ENCODE measurements around the gene TPCN2. TPM values are rescaled to one million over a fixed set of nuclear protein-coding genes. Genes with fewer than 3 reads are reported as not detected.

Gene TPCN2
- total and polyA plus RNA-seq, 4 donors: 6.4 to 20.8 (median 12.1) TPM

GRCh38 chr11:69039501-69039900 is 9.2 kb upstream of the TPCN2 start:
- no peak for TF ChIP-seq RAD21 (IDR thresholded peaks at IDR 0.05)
- TF ChIP-seq JUND (IDR thresholded peaks at IDR 0.05): no peak
- TF ChIP-seq TAF1 (conservative IDR thresholded peaks at IDR 0.05): no peak
- TF ChIP-seq FOXA2 (IDR thresholded peaks at IDR 0.05): no peak
- no peak for TF ChIP-seq RXRA (IDR thresholded peaks at IDR 0.05)
- no peak for TF ChIP-seq YY1 (IDR thresholded peaks at IDR 0.05)
- no peak for TF ChIP-seq MAX (IDR thresholded peaks at IDR 0.05)
- TF ChIP-seq HNF4A (conservative IDR thresholded peaks at IDR 0.05): no peak
- TF ChIP-seq ATF3 (IDR thresholded peaks at IDR 0.05): no peak
- no peak for DNase-seq (ENCODE audit: low spot score)
- WGBS: 99% methylated on average over 1 of the region's 1 CpG
- Histone ChIP-seq H3K27me3 (ENCODE audit: control insufficient read depth in 4 of 4, insufficient read depth in 4 of 4, low read length in 3 of 4) (no peaks in the 10 kb centered on the region), H3K9me3 (ENCODE audit: control insufficient read depth in 4 of 4, low read length in 3 of 4) (no peaks in the 10 kb centered on the region), H3K27ac (ENCODE audit: low read depth in 1 of 2, low read length in 2 of 2) (no peak overlapping the region), H3K4me3 (ENCODE audit: low read depth in 1 of 3, low read length in 3 of 3) (no peak overlapping the region), H3K36me3 (ENCODE audit: control insufficient read depth in 4 of 4, insufficient read depth in 3 of 4, low read depth in 1 of 4, low read length in 3 of 4) (no peaks in the 10 kb centered on the region), H3K4me1 (ENCODE audit: control insufficient read depth in 4 of 4, insufficient read depth in 4 of 4, low read length in 3 of 4) (peaks cover 0 to 3% (median 0%) of the 10 kb centered on the region in 4 donors), H3K9ac (ENCODE audit: low read depth in 1 of 2, low read length in 2 of 2) (no peak overlapping the region)

DNA sequence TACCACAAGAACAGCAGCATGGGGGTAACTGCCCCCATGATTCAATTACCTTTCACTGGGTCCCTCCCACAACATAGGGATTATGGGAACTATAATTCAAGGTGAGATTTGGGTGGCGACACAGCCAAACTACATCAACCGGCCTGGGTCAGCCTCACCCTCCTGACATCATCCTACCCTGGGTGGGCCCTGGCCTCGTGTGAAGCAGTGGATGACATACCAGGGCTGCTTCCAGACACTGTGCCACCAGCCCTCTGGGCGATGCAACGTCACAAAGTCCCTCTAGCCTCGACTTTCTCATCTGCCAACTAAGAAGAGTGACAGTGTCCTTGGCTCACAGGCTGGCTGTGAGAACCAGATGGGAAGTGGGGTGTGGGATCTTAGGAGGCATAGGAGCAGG is 8.7 kb upstream of the TPCN2 start:
- Histone ChIP-seq H3K36me3 (ENCODE audit: control insufficient read depth in 4 of 4, insufficient read depth in 3 of 4, low read depth in 1 of 4, low read length in 3 of 4) (no peaks in the 10 kb centered on the region), H3K4me3 (ENCODE audit: low read depth in 1 of 3, low read length in 3 of 3) (no peak overlapping the region), H3K9me3 (ENCODE audit: control insufficient read depth in 4 of 4, low read length in 3 of 4) (no peaks in the 10 kb centered on the region), H3K4me1 (ENCODE audit: control insufficient read depth in 4 of 4, insufficient read depth in 4 of 4, low read length in 3 of 4) (peaks cover 0 to 3% (median 0%) of the 10 kb centered on the region in 4 donors), H3K9ac (ENCODE audit: low read depth in 1 of 2, low read length in 2 of 2) (no peak overlapping the region), H3K27me3 (ENCODE audit: control insufficient read depth in 4 of 4, insufficient read depth in 4 of 4, low read length in 3 of 4) (no peaks in the 10 kb centered on the region), H3K27ac (ENCODE audit: low read depth in 1 of 2, low read length in 2 of 2) (no peak overlapping the region)
- no peak for DNase-seq (ENCODE audit: low spot score)
- no peak for TF ChIP-seq FOXA1 (IDR thresholded peaks at IDR 0.05)
- TF ChIP-seq TAF1 (conservative IDR thresholded peaks at IDR 0.05): no peak
- no peak for TF ChIP-seq EGR1 (IDR thresholded peaks at IDR 0.05; ENCODE audit: low read depth in 2 of 2)
- TF ChIP-seq, protein P1, sequence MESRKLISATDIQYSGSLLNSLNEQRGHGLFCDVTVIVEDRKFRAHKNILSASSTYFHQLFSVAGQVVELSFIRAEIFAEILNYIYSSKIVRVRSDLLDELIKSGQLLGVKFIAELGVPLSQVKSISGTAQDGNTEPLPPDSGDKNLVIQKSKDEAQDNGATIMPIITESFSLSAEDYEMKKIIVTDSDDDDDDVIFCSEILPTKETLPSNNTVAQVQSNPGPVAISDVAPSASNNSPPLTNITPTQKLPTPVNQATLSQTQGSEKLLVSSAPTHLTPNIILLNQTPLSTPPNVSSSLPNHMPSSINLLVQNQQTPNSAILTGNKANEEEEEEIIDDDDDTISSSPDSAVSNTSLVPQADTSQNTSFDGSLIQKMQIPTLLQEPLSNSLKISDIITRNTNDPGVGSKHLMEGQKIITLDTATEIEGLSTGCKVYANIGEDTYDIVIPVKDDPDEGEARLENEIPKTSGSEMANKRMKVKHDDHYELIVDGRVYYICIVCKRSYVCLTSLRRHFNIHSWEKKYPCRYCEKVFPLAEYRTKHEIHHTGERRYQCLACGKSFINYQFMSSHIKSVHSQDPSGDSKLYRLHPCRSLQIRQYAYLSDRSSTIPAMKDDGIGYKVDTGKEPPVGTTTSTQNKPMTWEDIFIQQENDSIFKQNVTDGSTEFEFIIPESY (IDR thresholded peaks at IDR 0.05): no peak
- no peak for TF ChIP-seq SP1 (IDR thresholded peaks at IDR 0.05)
- TF ChIP-seq FOXA2 (IDR thresholded peaks at IDR 0.05): no peak
- TF ChIP-seq RXRA (IDR thresholded peaks at IDR 0.05): no peak
- no peak for TF ChIP-seq HNF4G (IDR thresholded peaks at IDR 0.05)
- TF ChIP-seq ATF3 (IDR thresholded peaks at IDR 0.05): no peak
- no peak for TF ChIP-seq RAD21 (IDR thresholded peaks at IDR 0.05)
- no peak for TF ChIP-seq GABPA (IDR thresholded peaks at IDR 0.05 in 1 of 2, conservative IDR thresholded peaks at IDR 0.05 in 1 of 2)
- no peak for TF ChIP-seq HNF4A (conservative IDR thresholded peaks at IDR 0.05)
- no peak for TF ChIP-seq NR2F2 (IDR thresholded peaks at IDR 0.05)
- TF ChIP-seq YY1 (IDR thresholded peaks at IDR 0.05): no peak
- TF ChIP-seq, protein P2, sequence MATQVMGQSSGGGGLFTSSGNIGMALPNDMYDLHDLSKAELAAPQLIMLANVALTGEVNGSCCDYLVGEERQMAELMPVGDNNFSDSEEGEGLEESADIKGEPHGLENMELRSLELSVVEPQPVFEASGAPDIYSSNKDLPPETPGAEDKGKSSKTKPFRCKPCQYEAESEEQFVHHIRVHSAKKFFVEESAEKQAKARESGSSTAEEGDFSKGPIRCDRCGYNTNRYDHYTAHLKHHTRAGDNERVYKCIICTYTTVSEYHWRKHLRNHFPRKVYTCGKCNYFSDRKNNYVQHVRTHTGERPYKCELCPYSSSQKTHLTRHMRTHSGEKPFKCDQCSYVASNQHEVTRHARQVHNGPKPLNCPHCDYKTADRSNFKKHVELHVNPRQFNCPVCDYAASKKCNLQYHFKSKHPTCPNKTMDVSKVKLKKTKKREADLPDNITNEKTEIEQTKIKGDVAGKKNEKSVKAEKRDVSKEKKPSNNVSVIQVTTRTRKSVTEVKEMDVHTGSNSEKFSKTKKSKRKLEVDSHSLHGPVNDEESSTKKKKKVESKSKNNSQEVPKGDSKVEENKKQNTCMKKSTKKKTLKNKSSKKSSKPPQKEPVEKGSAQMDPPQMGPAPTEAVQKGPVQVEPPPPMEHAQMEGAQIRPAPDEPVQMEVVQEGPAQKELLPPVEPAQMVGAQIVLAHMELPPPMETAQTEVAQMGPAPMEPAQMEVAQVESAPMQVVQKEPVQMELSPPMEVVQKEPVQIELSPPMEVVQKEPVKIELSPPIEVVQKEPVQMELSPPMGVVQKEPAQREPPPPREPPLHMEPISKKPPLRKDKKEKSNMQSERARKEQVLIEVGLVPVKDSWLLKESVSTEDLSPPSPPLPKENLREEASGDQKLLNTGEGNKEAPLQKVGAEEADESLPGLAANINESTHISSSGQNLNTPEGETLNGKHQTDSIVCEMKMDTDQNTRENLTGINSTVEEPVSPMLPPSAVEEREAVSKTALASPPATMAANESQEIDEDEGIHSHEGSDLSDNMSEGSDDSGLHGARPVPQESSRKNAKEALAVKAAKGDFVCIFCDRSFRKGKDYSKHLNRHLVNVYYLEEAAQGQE (IDR thresholded peaks at IDR 0.05): no peak
- no peak for TF ChIP-seq CTCF (IDR thresholded peaks at IDR 0.05; ENCODE audit: low read depth, low read length, missing input control)
- TF ChIP-seq MAX (IDR thresholded peaks at IDR 0.05): no peak
- TF ChIP-seq JUND (IDR thresholded peaks at IDR 0.05): no peak
- WGBS: 89% methylated on average over 6 of the region's 6 CpGs
